Ammon's horn (tissue), 1 donor: ENCODE results near the gene RHOU.
A peak's percentile ranks its signal among the peaks of the same experiment; 100 is the strongest.

Experiments
- DNase-seq: peaks from one replicate; pipeline ENCODE4 v3.0.0-alpha.2; 2016; ENCODE audit warnings: low spot score

Gene RHOU

DNA sequence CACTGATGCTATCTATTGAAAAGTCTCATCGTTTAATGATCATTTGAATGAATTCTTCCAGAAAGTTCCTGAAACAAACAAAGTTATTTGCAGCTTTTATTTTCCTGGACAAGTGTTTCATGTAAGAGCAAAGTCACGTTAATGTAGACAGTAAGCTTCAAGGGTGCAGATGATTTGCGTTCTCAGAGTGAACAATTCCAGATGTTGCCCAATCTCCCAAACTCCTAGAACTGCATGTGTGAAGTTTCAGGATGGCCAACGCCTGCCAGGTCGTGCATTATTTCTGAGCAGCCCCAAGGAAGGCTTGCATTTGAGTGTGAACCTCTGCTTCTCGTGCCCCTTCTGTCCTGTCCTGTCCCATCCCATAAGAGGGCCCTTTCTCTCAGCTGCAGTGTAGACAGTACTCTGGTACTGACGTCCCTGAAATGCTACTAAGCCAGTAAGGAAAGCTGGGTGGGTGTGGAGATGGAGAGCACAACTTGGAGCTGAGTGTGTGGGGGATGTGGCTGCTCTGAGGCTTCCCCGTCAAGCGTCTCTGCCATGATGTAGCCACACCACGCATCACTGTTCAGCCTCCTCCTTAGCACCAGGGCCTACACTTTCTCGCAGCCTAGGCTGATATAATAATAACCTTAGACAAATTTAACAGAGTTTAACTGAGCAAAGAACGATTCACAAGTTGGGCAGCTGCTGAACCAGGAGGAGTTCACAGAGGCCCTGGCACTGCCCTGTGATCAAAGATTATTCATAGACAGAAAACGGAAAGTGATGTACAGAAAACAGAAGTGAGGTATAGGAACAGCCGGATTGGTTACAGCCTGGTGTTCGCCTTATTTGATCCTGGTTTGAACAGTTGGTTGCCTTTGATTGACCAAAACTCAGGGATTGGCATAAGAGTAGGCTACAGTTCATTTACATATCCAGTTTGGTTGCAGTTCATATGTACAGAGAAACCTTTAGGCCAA, 50.4 kb downstream of the RHOU start:
- no peak for DNase-seq

GRCh38 chr1:228786361-228787129, 51.3 kb downstream of the RHOU start:
- no peak for DNase-seq

- no peak for DNase-seq
These were observed 56.5 kb downstream of the RHOU start for GRCh38 chr1:228791791-228792190.

DNA sequence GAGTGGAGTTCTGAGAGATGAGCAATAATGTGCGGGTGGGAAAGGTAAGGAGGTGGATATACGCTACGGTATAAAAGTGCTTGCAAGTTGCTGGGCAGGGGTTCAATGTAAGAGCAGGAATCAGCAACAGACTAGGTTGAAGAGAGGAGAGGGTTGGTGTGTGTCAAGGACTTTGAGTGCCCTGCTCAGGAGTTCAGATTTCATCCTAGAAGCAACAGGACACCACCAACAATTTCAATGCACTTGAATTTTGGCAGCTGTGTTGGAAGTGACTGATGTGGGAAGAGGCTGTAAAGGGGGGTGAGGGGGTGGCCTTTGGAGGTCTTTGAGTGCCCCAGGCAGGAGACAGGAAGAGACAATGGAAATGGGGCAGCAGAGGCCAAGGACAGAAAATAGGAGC, 57.3 kb downstream of the RHOU start:
- DNase-seq, result no peak

GRCh38 chr1:228793032-228793431, 57.8 kb downstream of the RHOU start:
- DNase-seq, result no peak

GRCh38 chr1:228794173-228794572, 58.9 kb downstream of the RHOU start:
- DNase-seq, result no peak

DNA sequence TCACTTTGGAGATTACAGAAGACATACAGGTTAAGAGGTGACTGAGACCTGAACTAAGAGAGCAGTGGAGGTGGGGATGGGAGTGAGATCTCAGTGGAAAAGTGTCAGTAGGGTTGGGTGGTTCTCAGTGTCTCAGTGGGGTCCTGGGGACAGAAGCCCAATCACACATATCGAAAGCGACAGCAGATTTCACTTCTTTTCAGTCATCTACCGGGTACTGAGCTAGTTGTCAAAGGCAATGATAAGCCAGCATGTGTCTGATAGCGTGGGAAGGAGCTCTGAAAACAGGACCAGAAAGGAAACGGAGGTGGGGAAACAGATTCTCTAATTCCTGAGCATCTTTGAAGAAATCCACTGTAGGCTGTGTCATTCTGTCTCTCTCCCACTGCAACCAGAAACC, 59.5 kb downstream of the RHOU start:
- DNase-seq, result peak; percentile 62

GRCh38 chr1:228795596-228795995, 60.3 kb downstream of the RHOU start:
- DNase-seq, result no peak
